WTC11 (cell line): ENCODE measurements around the gene AFF3.

Source experiments
- CTCF ChIP-seq: fragments of 200-600 bp; IDR thresholded peaks from 2 replicates; pipeline ENCODE4 v1.8.0; 2022; ENCODE audit warnings: antibody characterized with exemption
- MYBL2 ChIP-seq: sonication (generic); formaldehyde crosslinking; IDR thresholded peaks from 2 replicates; pipeline ENCODE4 v1.8.1; 2023; ENCODE audit warnings: mild to moderate bottlenecking, moderate library complexity, missing genetic modification reagents
- NR3C1 ChIP-seq: sonication (generic); formaldehyde crosslinking; conservative IDR thresholded peaks from 2 replicates; pipeline ENCODE4 v1.8.1; 2023; ENCODE audit warnings: low read depth, mild to moderate bottlenecking, missing genetic modification reagents

- TF ChIP-seq NR3C1 (CRISPR knock-in tag) (no peak), MYBL2 (no peak), CTCF (no peak)
These were observed 266.7 kb downstream of the AFF3 start for GRCh38 chr2:99875627-99876201.
